ENCODE results near the gene DNTT. TPM values are rescaled to one million over a fixed set of nuclear protein-coding genes. Genes with fewer than 3 reads are reported as not detected.

The DNTT gene
- total RNA-seq, 1 donor from 2014 or later, result not detected

- no peak overlapping the region for H3K27ac Mint-ChIP-seq (ENCODE audit: unreplicated experiment)
- H3K4me3 Mint-ChIP-seq (ENCODE audit: unreplicated experiment), result no peak overlapping the region
- H3K4me1 Mint-ChIP-seq (ENCODE audit: low read depth, unreplicated experiment), result no peaks in the 10 kb centered on the region
- TF ChIP-seq CTCF (IDR thresholded peaks at IDR 0.05; ENCODE audit: partially characterized antibody, unreplicated experiment), result no peak
- peaks cover 13% of the 10 kb centered on the region for H3K36me3 Mint-ChIP-seq (ENCODE audit: unreplicated experiment)
- no peaks in the 10 kb centered on the region for H3K27me3 Mint-ChIP-seq (ENCODE audit: unreplicated experiment)
- peaks cover 1% of the 10 kb centered on the region for H3K9me3 Mint-ChIP-seq (ENCODE audit: unreplicated experiment)
- no peak for DNase-seq
These were observed 41.0 kb downstream of the DNTT start for GRCh38 chr10:96345222-96345621.

- Mint-ChIP-seq H3K27me3 (ENCODE audit: unreplicated experiment) (no peaks in the 10 kb centered on the region), H3K9me3 (ENCODE audit: unreplicated experiment) (peaks cover 1% of the 10 kb centered on the region), H3K4me3 (ENCODE audit: unreplicated experiment) (no peak overlapping the region), H3K36me3 (ENCODE audit: unreplicated experiment) (peaks cover 13% of the 10 kb centered on the region), H3K27ac (ENCODE audit: unreplicated experiment) (no peak overlapping the region), H3K4me1 (ENCODE audit: low read depth, unreplicated experiment) (no peaks in the 10 kb centered on the region)
- DNase-seq, result no peak
- no peak for TF ChIP-seq CTCF (IDR thresholded peaks at IDR 0.05; ENCODE audit: partially characterized antibody, unreplicated experiment)
These were observed 42.1 kb downstream of the DNTT start for GRCh38 chr10:96346295-96346694.

GRCh38 chr10:96352027-96352426 is 47.8 kb downstream of the DNTT start:
- Mint-ChIP-seq H3K4me1 (ENCODE audit: low read depth, unreplicated experiment) (no peaks in the 10 kb centered on the region), H3K27me3 (ENCODE audit: unreplicated experiment) (no peaks in the 10 kb centered on the region), H3K27ac (ENCODE audit: unreplicated experiment) (no peak overlapping the region), H3K36me3 (ENCODE audit: unreplicated experiment) (no peaks in the 10 kb centered on the region), H3K9me3 (ENCODE audit: unreplicated experiment) (no peaks in the 10 kb centered on the region), H3K4me3 (ENCODE audit: unreplicated experiment) (no peak overlapping the region)
- no peak for TF ChIP-seq CTCF (IDR thresholded peaks at IDR 0.05; ENCODE audit: partially characterized antibody, unreplicated experiment)
- DNase-seq, result no peak

GRCh38 chr10:96352582-96352981 is 48.3 kb downstream of the DNTT start:
- H3K36me3 Mint-ChIP-seq (ENCODE audit: unreplicated experiment), result no peaks in the 10 kb centered on the region
- no peak for DNase-seq
- no peak overlapping the region for H3K27ac Mint-ChIP-seq (ENCODE audit: unreplicated experiment)
- no peak overlapping the region for H3K4me3 Mint-ChIP-seq (ENCODE audit: unreplicated experiment)
- TF ChIP-seq CTCF (IDR thresholded peaks at IDR 0.05; ENCODE audit: partially characterized antibody, unreplicated experiment), result no peak
- no peaks in the 10 kb centered on the region for H3K27me3 Mint-ChIP-seq (ENCODE audit: unreplicated experiment)
- no peaks in the 10 kb centered on the region for H3K4me1 Mint-ChIP-seq (ENCODE audit: low read depth, unreplicated experiment)
- H3K9me3 Mint-ChIP-seq (ENCODE audit: unreplicated experiment), result no peaks in the 10 kb centered on the region

GRCh38 chr10:96357038-96357620 is 52.9 kb downstream of the DNTT start:
- Mint-ChIP-seq H3K27ac (ENCODE audit: unreplicated experiment) (no peak overlapping the region), H3K4me1 (ENCODE audit: low read depth, unreplicated experiment) (peaks cover 7% of the 10 kb centered on the region), H3K27me3 (ENCODE audit: unreplicated experiment) (peaks cover 3% of the 10 kb centered on the region), H3K4me3 (ENCODE audit: unreplicated experiment) (no peak overlapping the region), H3K9me3 (ENCODE audit: unreplicated experiment) (peaks cover 2% of the 10 kb centered on the region), H3K36me3 (ENCODE audit: unreplicated experiment) (no peaks in the 10 kb centered on the region)
- no peak for DNase-seq
- TF ChIP-seq CTCF (IDR thresholded peaks at IDR 0.05; ENCODE audit: partially characterized antibody, unreplicated experiment), result no peak

All from glutamatergic neuron (in vitro differentiated cells).